ENCODE measurements around the gene BDKRB2. TPM values are rescaled to one million over a fixed set of nuclear protein-coding genes. Genes with fewer than 3 reads are reported as not detected.

Gene BDKRB2
- total RNA-seq, 1 donor from 2014 or later = 0.15 TPM

GRCh38 chr14:96212896-96213295, 8.3 kb downstream of the BDKRB2 start:
- Mint-ChIP-seq H3K27me3 (ENCODE audit: unreplicated experiment) (peaks cover 2% of the 10 kb centered on the region), H3K27ac (ENCODE audit: unreplicated experiment) (no peak overlapping the region), H3K9me3 (ENCODE audit: unreplicated experiment) (no peaks in the 10 kb centered on the region), H3K36me3 (ENCODE audit: low read depth, unreplicated experiment) (peaks cover 5% of the 10 kb centered on the region), H3K4me1 (ENCODE audit: unreplicated experiment) (no peaks in the 10 kb centered on the region), H3K4me3 (ENCODE audit: unreplicated experiment) (no peak overlapping the region)
- no peak for DNase-seq (ENCODE audit: low spot score)
- TF ChIP-seq CTCF (IDR thresholded peaks at IDR 0.05; ENCODE audit: unreplicated experiment) = no peak

- no peak for DNase-seq (ENCODE audit: low spot score)
- no peak for TF ChIP-seq CTCF (IDR thresholded peaks at IDR 0.05; ENCODE audit: unreplicated experiment)
- Mint-ChIP-seq H3K27ac (ENCODE audit: unreplicated experiment) (no peak overlapping the region), H3K36me3 (ENCODE audit: low read depth, unreplicated experiment) (peaks cover 5% of the 10 kb centered on the region), H3K9me3 (ENCODE audit: unreplicated experiment) (no peaks in the 10 kb centered on the region), H3K4me3 (ENCODE audit: unreplicated experiment) (no peak overlapping the region), H3K4me1 (ENCODE audit: unreplicated experiment) (no peaks in the 10 kb centered on the region), H3K27me3 (ENCODE audit: unreplicated experiment) (peaks cover 2% of the 10 kb centered on the region)
These were observed 9.3 kb downstream of the BDKRB2 start for GRCh38 chr14:96213871-96214465.

GRCh38 chr14:96214793-96215192, 10.2 kb downstream of the BDKRB2 start:
- Mint-ChIP-seq H3K27me3 (ENCODE audit: unreplicated experiment) (peaks cover 2% of the 10 kb centered on the region), H3K4me1 (ENCODE audit: unreplicated experiment) (no peaks in the 10 kb centered on the region), H3K36me3 (ENCODE audit: low read depth, unreplicated experiment) (peaks cover 5% of the 10 kb centered on the region), H3K4me3 (ENCODE audit: unreplicated experiment) (no peak overlapping the region), H3K27ac (ENCODE audit: unreplicated experiment) (no peak overlapping the region), H3K9me3 (ENCODE audit: unreplicated experiment) (no peaks in the 10 kb centered on the region)
- DNase-seq (ENCODE audit: low spot score) = no peak
- TF ChIP-seq CTCF (IDR thresholded peaks at IDR 0.05; ENCODE audit: unreplicated experiment) = no peak

- H3K27me3 Mint-ChIP-seq (ENCODE audit: unreplicated experiment) = peaks cover 2% of the 10 kb centered on the region
- no peak for TF ChIP-seq CTCF (IDR thresholded peaks at IDR 0.05; ENCODE audit: unreplicated experiment)
- no peak overlapping the region for H3K27ac Mint-ChIP-seq (ENCODE audit: unreplicated experiment)
- no peak for DNase-seq (ENCODE audit: low spot score)
- H3K36me3 Mint-ChIP-seq (ENCODE audit: low read depth, unreplicated experiment) = peaks cover 5% of the 10 kb centered on the region
- no peaks in the 10 kb centered on the region for H3K9me3 Mint-ChIP-seq (ENCODE audit: unreplicated experiment)
- no peak overlapping the region for H3K4me3 Mint-ChIP-seq (ENCODE audit: unreplicated experiment)
- H3K4me1 Mint-ChIP-seq (ENCODE audit: unreplicated experiment) = no peaks in the 10 kb centered on the region
These were observed 11.0 kb downstream of the BDKRB2 start for GRCh38 chr14:96215452-96216244.

GRCh38 chr14:96216627-96217026, 12.0 kb downstream of the BDKRB2 start:
- Mint-ChIP-seq H3K27ac (ENCODE audit: unreplicated experiment) (no peak overlapping the region), H3K4me1 (ENCODE audit: unreplicated experiment) (no peaks in the 10 kb centered on the region), H3K9me3 (ENCODE audit: unreplicated experiment) (no peaks in the 10 kb centered on the region), H3K27me3 (ENCODE audit: unreplicated experiment) (peaks cover 2% of the 10 kb centered on the region), H3K36me3 (ENCODE audit: low read depth, unreplicated experiment) (peaks cover 5% of the 10 kb centered on the region), H3K4me3 (ENCODE audit: unreplicated experiment) (no peak overlapping the region)
- TF ChIP-seq CTCF (IDR thresholded peaks at IDR 0.05; ENCODE audit: unreplicated experiment) = no peak
- DNase-seq (ENCODE audit: low spot score) = no peak
